Fibroblast of mammary gland (primary cell): ENCODE results near the gene COL4A1.

Experiments used
- DNase-seq: peaks from one replicate; pipeline ENCODE4 v3.0.0-alpha.2; 2010; ENCODE audit warnings: low read depth
- H3K4me3 ChIP-seq: 2 replicates; pipeline ENCODE4 v1.5.1; 2011; ENCODE audit warnings: low read depth, mild to moderate bottlenecking, low read length, moderate library complexity; ENCODE audit not compliant: control insufficient read depth
- CTCF ChIP-seq: conservative IDR thresholded peaks from 2 replicates; pipeline ENCODE4 v1.5.1; 2011; ENCODE audit warnings: low read depth, low read length, inconsistent platforms; ENCODE audit not compliant: control insufficient read depth, insufficient read depth

The COL4A1 gene

GRCh38 chr13:110232756-110233155 is 74.2 kb downstream of the COL4A1 start:
- peak overlapping the region; percentile 33 for H3K4me3 ChIP-seq

DNA sequence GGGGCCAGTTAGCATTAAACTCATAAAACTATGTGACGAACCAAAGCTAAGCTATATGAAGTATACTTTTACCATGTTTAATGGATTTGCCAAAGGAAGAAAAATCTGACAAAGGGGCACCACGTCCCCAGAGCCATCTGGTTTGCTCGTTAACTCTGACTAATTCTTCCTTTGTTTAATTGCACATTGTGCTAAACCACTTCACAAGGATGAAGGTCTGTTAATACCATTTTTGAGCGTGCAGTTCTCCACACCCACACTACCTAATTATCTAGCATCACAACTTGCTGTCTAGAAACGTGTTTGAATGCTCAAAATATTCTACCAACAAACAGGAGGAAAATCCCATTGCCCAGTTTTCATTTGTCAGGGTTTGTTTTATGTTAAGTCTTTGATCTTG is 74.8 kb downstream of the COL4A1 start:
- no peak for DNase-seq
- H3K4me3 ChIP-seq = no peak overlapping the region
- no peak for TF ChIP-seq CTCF

More at GRCh38 chr13:110232756-110233155, 74.2 kb downstream of the COL4A1 start:
- peak; percentile 95 for DNase-seq
- TF ChIP-seq CTCF = no peak

DNA sequence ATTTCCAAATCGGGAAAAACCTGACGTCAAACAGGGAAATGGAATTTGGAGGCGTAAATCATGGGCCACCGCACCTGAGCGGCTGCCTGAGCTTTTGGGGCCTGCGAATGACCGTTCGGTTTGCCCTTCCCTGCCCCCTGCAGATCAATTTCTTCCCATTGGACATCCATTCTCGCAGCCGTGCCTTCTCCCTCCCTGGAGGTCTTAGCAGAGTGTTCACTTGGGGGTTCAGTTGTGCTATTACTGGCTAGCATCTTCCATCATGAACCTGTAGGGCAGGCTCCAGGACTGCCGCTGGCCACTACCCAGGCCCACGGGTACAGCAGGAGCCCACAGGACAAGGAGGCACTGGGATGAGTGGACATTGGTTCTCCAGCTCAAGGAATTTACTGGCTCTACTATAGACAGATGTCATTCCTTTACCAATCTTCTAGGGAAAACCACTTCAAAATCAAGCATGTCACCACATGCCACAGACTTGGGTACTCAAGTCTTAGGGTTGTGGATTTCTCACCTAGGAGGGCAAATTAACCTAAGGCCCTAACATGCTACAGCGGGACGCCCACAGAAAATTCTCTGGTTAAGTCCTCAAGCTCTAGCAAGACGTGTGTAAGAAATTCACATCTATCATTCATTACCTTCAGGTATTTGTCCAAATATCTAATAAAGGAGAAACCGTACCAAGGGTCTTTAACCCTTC is 75.5 kb downstream of the COL4A1 start:
- H3K4me3 ChIP-seq = no peak overlapping the region
- no peak for DNase-seq
- no peak for TF ChIP-seq CTCF

DNA sequence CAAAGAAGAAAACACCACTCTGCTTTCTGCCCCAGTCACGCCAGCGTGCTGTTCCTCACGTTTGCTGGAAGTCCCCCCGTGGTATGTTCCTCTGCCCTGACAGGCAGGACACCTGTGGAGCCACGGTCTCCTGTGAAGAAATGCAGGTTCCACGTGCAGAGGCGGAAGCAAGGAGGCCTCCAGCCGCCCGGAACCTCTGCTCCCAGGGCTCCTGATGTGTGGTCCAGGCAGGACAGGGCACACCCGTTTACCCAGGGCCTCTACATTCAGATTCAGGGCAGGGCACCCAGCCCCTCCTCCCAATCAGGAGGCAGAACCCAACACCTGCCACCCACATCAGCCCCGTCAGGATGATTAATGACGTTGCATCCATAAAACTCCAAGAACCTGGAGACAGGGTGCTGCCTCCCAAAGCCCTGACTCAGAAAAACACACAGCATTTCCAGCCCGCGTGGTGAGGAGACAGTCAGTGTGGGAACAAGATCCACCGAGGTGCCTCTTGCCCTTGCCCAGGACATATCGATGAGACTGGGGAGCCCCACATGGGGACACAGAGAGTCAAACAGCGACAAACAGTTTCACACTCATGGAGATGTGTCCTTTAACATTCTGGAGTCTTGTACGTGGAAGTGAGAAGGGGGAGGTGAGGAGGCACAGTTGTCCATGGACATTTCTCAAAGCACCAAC is 76.2 kb downstream of the COL4A1 start:
- H3K4me3 ChIP-seq = no peak overlapping the region
- no peak for TF ChIP-seq CTCF
- no peak for DNase-seq

- DNase-seq = no peak
- H3K4me3 ChIP-seq = no peak overlapping the region
- TF ChIP-seq CTCF = no peak
Observed at GRCh38 chr13:110229905-110230563, 76.9 kb downstream of the COL4A1 start.

DNA sequence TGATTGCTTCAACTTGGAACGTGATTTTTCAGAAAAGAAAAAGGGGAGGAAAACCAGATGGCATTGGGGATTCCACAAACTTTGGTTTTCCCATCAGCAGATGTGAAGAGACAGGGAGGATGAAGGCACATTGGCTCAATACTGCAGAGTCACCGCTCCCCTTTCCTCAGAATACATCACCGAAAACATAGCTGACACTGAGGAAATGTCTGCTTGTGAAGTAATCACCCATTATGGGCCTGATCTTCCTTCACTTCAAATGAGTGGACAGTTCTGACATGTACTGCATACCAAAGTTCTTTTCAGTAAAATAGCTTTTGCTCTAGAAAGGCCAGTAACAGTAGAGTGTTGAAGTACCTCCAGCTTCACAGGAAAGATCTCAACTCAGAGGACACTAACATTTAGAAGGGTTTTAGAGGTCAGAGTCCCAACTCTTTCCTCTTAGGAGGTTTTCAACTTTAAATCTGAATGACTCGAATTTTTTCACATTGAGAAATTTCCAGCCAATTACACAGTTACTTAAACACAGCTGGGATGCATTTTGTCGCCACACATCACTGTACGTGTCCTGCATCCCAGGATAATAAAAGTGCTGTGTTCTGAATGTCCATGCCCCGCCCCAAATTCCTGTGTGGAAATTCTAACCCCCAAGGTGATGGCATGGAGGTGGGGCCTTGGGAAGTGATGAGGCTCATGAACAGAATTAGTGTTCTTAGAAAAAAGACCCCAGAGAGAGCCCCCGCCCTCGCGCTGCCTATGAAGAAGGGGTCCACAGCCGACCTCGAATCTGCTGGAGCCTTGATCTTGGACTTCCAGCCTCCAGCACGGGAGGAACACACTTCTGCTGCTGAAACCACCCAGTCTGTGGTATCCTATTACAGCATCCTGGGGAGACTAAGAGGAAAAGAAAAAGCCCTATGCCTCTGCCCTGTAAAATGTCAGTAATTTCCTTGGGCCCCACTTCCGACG is 77.7 kb downstream of the COL4A1 start:
- DNase-seq = peak; percentile 46
- no peak overlapping the region for H3K4me3 ChIP-seq
- TF ChIP-seq CTCF = no peak
